22Rv1 (cell line): ENCODE data around the gene MAGEF1.

ENCODE experiments used
- ZFX ChIP-seq: fragments of 450-650 bp; IDR thresholded peaks from 2 replicates; pipeline ENCODE4 v1.6.1; 2017; ENCODE audit warnings: antibody characterized with exemption, borderline replicate concordance
- TF ChIP-seq, protein P1 (sequence below): fragments of 450-650 bp; IDR thresholded peaks from 2 replicates; pipeline ENCODE4 v1.5.1; 2017; ENCODE audit warnings: mild to moderate bottlenecking

DNA sequence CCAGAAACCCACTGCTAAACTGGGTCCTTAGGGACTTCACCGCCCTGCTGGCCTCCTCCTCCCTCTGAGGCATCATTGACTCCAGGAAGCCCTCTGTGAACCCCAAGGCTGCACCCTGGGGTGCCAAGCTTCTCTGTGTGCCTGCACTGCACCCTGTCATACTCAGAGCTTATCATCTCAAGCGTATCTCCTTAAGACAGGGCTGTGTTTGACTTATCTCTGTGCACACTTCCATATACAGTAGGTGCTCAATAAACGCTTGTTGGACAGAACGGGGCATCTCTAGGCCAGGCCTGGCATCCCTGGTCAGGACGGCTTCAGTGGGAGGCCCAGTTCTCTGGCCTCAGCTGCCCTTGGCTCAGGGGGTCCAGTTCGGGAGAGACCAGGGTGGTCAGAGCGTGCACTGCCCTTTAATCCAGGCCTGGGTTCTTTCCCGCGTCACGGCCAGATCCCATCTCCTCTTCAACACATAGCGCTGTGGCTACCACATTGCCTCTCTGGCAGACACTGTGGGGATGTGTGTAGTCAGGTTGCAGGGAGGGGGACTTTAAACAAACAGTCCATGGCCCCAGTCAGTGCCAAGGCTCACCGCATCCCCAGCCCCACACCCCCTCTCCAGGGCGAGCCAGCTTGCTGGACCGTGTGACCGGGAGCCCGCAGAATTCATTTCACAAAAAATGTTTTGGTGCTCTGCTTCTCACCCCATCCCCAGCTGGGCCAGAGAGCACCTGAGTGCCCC is 33.4 kb downstream of the MAGEF1 start:
- TF ChIP-seq, protein P1, sequence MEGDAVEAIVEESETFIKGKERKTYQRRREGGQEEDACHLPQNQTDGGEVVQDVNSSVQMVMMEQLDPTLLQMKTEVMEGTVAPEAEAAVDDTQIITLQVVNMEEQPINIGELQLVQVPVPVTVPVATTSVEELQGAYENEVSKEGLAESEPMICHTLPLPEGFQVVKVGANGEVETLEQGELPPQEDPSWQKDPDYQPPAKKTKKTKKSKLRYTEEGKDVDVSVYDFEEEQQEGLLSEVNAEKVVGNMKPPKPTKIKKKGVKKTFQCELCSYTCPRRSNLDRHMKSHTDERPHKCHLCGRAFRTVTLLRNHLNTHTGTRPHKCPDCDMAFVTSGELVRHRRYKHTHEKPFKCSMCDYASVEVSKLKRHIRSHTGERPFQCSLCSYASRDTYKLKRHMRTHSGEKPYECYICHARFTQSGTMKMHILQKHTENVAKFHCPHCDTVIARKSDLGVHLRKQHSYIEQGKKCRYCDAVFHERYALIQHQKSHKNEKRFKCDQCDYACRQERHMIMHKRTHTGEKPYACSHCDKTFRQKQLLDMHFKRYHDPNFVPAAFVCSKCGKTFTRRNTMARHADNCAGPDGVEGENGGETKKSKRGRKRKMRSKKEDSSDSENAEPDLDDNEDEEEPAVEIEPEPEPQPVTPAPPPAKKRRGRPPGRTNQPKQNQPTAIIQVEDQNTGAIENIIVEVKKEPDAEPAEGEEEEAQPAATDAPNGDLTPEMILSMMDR: no peak
- TF ChIP-seq ZFX: no peak
